Measurements from ENCODE around the gene RCOR3.

DNA sequence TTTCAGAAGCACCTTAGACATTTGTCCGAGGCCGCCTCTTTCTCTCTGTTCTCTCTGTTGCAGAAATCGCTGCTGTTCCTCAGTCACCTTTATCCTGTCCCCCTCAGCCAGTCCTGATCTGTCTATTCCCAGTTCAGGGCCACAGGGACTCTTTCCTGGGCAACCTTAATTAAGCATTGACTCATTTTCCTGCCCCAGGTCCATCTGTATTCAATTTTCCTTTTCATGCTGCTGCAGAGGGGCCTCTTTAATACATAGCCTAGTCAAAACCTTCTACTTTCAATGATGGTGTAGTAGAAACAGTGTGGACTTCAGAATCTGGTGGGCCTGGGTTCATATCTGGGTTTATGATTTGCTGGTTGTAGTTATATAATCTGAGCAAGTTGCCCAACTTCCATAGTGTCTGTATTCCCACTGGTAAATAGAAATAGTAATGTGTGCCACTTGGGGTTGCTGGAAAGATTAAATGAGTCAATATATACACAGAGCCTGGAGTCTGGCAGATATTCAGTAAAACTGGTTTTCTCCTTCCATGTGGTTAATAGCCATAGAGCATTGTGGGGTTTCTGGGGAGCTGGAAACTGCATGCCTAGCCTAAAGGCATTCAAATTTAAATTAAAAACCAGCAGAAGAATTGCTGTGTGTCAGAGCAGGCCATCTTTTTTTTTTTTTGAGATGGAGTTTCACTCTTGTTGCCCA, 72.0 kb downstream of the RCOR3 start:
- no peak for TF ChIP-seq POLR2AphosphoS5 (IDR thresholded peaks at IDR 0.05; ENCODE audit: low read depth, low read length)
- no peak for TF ChIP-seq TAF1 (IDR thresholded peaks at IDR 0.05; ENCODE audit: borderline replicate concordance, low read depth, low read length)
